Memory B cell (primary cell): ENCODE measurements around the gene HORMAD2.
"Not testable (repeated sequence)": the region's sequence is repeated elsewhere in the genome, so short reads cannot be mapped to it uniquely, and the experiment has no call there.

Experiments used
- ATAC-seq: fragments of 150-1000 bp; cut with Tn5 transposase; 2 replicates; pipeline ENCODE4 v1.10.0; 2021; ENCODE audit warnings: low read depth, mild to moderate bottlenecking, moderate library complexity
- DNase-seq, 2 donors: peaks; one replicate each; pipeline ENCODE4 v3.0.0; 2022; ENCODE audit warnings: low spot score in 2 of 2
- H3K27ac Mint-ChIP-seq: one replicate; pipeline ENCODE4 v1.8.0; 2022; ENCODE audit warnings: mild to moderate bottlenecking, moderate library complexity, mixed read lengths
- H3K27me3 Mint-ChIP-seq: one replicate; pipeline ENCODE4 v1.8.0; 2022; ENCODE audit warnings: mixed read lengths
- H3K36me3 Mint-ChIP-seq: one replicate; pipeline ENCODE4 v1.8.0; 2022; ENCODE audit warnings: mild to moderate bottlenecking, mixed read lengths
- H3K4me1 Mint-ChIP-seq: one replicate; pipeline ENCODE4 v1.8.0; 2022; ENCODE audit warnings: mixed read lengths
- H3K4me3 Mint-ChIP-seq: one replicate; pipeline ENCODE4 v1.8.0; 2022; ENCODE audit warnings: mild to moderate bottlenecking, moderate library complexity, mixed read lengths
- H3K9me3 Mint-ChIP-seq: one replicate; pipeline ENCODE4 v1.8.0; 2022; ENCODE audit warnings: mixed read lengths

Gene HORMAD2

DNA sequence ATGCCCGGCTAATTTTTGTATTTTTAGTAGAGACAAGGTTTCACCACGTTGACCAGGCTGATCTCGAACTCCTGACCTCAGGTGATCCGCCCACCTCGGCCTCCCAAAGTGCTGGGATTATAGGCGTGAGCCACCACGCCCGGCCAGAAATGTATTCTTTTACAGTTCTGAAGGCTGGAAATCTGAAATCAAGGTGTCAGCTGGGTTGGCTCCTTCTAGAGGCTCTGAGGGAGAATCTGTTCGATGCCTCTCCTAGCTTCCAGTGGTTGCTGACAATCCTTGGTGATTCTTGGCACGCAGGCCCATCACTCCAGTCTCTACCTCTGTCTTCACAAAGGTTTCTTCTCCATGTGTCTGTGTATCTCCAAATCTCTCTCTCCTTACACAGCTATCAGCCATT, 120.6 kb downstream of the HORMAD2 start:
- DNase-seq, H3K4me1 Mint-ChIP-seq, ATAC-seq, H3K27ac Mint-ChIP-seq, H3K4me3 Mint-ChIP-seq, H3K9me3 Mint-ChIP-seq, H3K36me3 Mint-ChIP-seq, H3K27me3 Mint-ChIP-seq: not testable (repeated sequence)

- H3K36me3 Mint-ChIP-seq: no peaks in the 10 kb centered on the region
- ATAC-seq: no peak
- peaks cover 2% of the 10 kb centered on the region for H3K4me1 Mint-ChIP-seq
- H3K27ac Mint-ChIP-seq: no peak overlapping the region
- no peak overlapping the region for H3K4me3 Mint-ChIP-seq
- peaks cover 9% of the 10 kb centered on the region for H3K27me3 Mint-ChIP-seq
- DNase-seq: no peak
- H3K9me3 Mint-ChIP-seq: no peaks in the 10 kb centered on the region
These were observed 121.7 kb downstream of the HORMAD2 start for GRCh38 chr22:30201945-30202344.

- H3K27ac Mint-ChIP-seq: no peak overlapping the region
- no peak overlapping the region for H3K4me3 Mint-ChIP-seq
- DNase-seq (no peak), ATAC-seq (no peak)
- H3K4me1 Mint-ChIP-seq: no peaks in the 10 kb centered on the region
- peaks cover 9% of the 10 kb centered on the region for H3K27me3 Mint-ChIP-seq
- H3K9me3 Mint-ChIP-seq: no peaks in the 10 kb centered on the region
- H3K36me3 Mint-ChIP-seq: no peaks in the 10 kb centered on the region
These were observed 122.3 kb downstream of the HORMAD2 start for GRCh38 chr22:30202531-30203006.

DNA sequence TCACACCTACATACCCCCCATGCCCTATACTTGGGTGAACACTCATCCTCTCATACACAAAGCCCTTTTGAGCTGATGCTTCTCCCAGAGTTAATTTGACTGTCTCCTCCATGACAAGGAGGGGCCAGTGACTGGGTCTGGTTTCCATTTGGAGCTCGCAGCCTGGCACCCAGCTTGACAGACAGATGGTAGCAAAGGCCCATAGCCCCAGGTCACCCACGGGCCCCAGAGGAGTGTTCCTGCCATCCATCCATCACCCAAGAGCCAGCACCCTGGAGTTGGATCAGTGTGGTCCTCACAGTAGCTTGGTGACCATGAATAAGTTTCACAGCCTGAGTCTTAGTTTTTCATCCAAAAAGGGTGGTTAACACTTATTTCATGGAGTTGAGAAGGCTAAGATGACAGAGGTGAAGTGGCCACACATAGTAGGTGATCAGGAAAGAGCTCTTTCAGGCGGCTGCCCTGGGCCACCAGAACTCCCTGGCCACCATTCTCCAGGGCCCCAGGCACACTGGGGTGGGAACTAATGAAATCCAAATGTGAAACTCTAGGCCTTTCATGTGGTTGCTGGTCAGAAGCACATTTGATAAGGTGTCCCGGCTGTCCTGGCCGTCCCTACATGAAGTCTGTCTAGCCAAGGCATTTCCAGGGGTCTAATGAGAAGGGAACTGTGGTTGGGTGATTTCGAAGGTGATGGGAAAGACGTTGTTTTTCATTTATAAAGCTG, 123.9 kb downstream of the HORMAD2 start:
- DNase-seq: no peak
- Mint-ChIP-seq H3K4me3 (no peak overlapping the region), H3K4me1 (no peaks in the 10 kb centered on the region), H3K36me3 (no peaks in the 10 kb centered on the region), H3K27ac (no peak overlapping the region), H3K9me3 (no peaks in the 10 kb centered on the region), H3K27me3 (peaks cover 11% of the 10 kb centered on the region)
- ATAC-seq: no peak

GRCh38 chr22:30204742-30205111, 124.5 kb downstream of the HORMAD2 start:
- H3K27ac Mint-ChIP-seq: no peak overlapping the region
- no peaks in the 10 kb centered on the region for H3K9me3 Mint-ChIP-seq
- H3K36me3 Mint-ChIP-seq: no peaks in the 10 kb centered on the region
- DNase-seq (no peak), ATAC-seq (no peak)
- no peak overlapping the region for H3K4me3 Mint-ChIP-seq
- peaks cover 13% of the 10 kb centered on the region for H3K27me3 Mint-ChIP-seq
- no peaks in the 10 kb centered on the region for H3K4me1 Mint-ChIP-seq

- Mint-ChIP-seq H3K4me3 (no peak overlapping the region), H3K36me3 (no peaks in the 10 kb centered on the region), H3K9me3 (no peaks in the 10 kb centered on the region), H3K27me3 (peaks cover 17% of the 10 kb centered on the region), H3K4me1 (no peaks in the 10 kb centered on the region), H3K27ac (no peak overlapping the region)
- ATAC-seq: no peak
- no peak for DNase-seq
These were observed 125.2 kb downstream of the HORMAD2 start for GRCh38 chr22:30205281-30206115.

- ATAC-seq (no peak), DNase-seq (no peak)
- no peaks in the 10 kb centered on the region for H3K4me1 Mint-ChIP-seq
- H3K9me3 Mint-ChIP-seq: no peaks in the 10 kb centered on the region
- peaks cover 16% of the 10 kb centered on the region for H3K27me3 Mint-ChIP-seq
- H3K4me3 Mint-ChIP-seq: no peak overlapping the region
- no peaks in the 10 kb centered on the region for H3K36me3 Mint-ChIP-seq
- H3K27ac Mint-ChIP-seq: no peak overlapping the region
These were observed 126.7 kb downstream of the HORMAD2 start for GRCh38 chr22:30206944-30207343.

DNA sequence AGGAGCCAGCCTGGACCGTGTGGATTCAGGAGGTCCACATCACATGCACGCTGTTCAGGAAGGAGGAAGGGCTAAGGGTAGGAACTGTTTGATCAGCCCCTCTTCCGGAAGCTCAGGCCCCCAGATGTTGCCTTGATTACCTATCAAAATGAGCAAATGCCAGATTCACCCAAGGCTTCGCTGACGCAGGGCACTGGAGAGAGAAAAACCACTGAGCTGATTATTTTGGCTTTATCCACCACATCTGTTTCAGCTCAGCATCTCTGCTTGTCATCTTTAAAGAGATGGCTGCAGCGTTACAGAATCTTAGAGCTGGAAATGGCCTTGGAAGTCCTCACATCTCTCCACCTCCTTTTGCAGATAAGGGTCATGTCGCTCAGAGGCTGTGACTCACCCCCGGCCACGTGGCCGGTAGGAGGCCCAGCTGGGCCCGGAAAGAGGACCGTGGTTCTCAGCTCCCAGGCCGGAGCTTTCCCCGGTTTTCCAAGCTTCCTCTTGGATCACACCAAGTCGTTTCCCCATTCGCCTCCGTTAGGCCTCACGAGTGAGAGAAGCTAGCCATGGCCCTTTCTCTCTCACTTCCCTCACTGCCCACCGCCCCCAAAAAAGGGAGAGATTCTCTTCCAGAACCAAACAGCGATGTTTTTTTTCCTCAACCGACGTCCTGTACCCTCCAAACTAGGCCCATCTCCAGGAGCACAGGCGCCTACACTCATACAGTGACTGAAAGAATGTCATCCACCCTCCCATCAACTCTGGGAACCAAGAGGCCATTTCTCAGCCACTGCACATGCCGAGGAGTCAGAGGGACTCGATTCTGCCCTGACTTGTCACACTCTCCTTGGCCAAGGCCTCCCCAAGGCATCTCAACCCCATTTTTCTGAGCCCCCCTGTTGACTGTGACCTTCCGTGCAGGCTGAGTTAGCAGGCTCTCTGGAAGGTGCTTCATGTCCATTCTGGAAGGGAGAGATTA, 128.7 kb downstream of the HORMAD2 start:
- Mint-ChIP-seq H3K27ac (no peak overlapping the region), H3K9me3 (no peaks in the 10 kb centered on the region), H3K4me3 (no peak overlapping the region), H3K27me3 (peaks cover 17% of the 10 kb centered on the region), H3K4me1 (peaks cover 4% of the 10 kb centered on the region), H3K36me3 (no peaks in the 10 kb centered on the region)
- DNase-seq (no peak), ATAC-seq (no peak)

GRCh38 chr22:30209642-30210041, 129.4 kb downstream of the HORMAD2 start:
- Mint-ChIP-seq H3K4me1 (peaks cover 4% of the 10 kb centered on the region), H3K27ac (no peak overlapping the region), H3K9me3 (no peaks in the 10 kb centered on the region), H3K4me3 (no peak overlapping the region), H3K27me3 (peaks cover 19% of the 10 kb centered on the region), H3K36me3 (no peaks in the 10 kb centered on the region)
- ATAC-seq (no peak), DNase-seq (no peak)

- Mint-ChIP-seq H3K36me3 (no peaks in the 10 kb centered on the region), H3K4me1 (peaks cover 7% of the 10 kb centered on the region), H3K4me3 (no peak overlapping the region), H3K27me3 (peaks cover 19% of the 10 kb centered on the region), H3K9me3 (no peaks in the 10 kb centered on the region), H3K27ac (no peak overlapping the region)
- ATAC-seq (no peak), DNase-seq (no peak)
These were observed 130.1 kb downstream of the HORMAD2 start for GRCh38 chr22:30210235-30210909.

DNA sequence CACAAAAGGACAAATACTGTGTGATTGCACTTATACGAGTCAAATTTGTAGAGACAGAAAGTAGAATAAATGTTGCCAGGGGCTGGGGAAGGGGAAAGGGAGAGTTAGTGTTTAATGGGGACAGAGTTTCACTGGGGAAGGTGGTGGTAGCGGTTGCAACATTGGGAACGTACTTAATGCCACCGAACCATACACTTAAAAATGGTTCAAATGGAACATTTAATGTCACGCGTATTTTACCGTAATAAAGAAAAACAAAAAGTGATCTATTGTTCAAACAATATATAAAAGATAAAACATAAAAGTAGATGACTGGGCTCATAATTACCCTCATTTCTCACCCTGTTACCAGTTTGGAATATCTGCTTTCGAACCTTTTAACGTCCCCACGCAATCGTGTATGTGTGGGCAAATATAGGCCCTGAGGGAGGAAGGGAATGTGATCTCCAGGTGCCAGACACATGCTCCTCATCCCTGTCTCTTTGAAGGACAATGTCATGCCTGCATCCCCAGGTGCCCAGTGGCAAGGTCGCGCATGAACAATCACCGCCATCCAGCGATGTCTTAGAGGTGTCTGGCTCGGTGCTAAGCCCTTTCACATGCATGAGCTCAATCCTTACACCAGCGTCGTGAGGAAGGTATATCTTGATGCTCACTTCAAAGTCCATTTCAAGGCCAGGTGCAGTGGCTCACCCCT, 131.0 kb downstream of the HORMAD2 start:
- H3K36me3 Mint-ChIP-seq: no peaks in the 10 kb centered on the region
- ATAC-seq: no peak
- peaks cover 19% of the 10 kb centered on the region for H3K27me3 Mint-ChIP-seq
- no peaks in the 10 kb centered on the region for H3K9me3 Mint-ChIP-seq
- H3K4me1 Mint-ChIP-seq: peaks cover 7% of the 10 kb centered on the region
- no peak for DNase-seq
- no peak overlapping the region for H3K27ac Mint-ChIP-seq
- no peak overlapping the region for H3K4me3 Mint-ChIP-seq

DNA sequence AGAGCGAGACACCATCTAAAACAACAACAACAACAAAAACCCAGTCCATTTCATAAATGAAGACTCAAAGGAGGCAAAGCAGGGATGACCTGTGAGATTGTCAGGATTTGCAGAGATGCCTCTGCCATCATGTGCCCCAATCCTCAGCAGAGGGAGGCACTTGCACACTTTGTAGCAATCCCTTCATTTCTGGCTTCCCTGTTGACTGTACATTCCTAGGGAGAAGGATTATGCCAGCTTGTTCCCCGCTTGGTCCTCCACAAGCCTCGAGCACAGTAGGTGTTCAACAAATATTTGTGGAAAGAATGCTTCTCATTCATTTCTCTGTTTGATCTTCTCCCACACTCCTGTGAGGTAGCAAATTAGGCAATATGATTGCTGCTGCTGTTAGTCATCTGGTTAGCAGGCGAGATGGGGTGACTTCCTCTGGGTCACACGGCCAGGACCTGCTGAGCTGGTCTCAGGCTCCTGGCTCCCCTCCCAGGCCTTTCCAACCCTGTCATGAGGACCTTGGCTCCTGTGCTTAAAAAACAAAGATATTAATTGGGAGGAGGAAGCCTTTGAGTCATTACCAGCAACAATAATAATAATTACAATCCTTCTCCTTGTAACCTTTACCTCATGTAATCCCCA, 132.2 kb downstream of the HORMAD2 start:
- H3K27me3 Mint-ChIP-seq: peaks cover 19% of the 10 kb centered on the region
- H3K36me3 Mint-ChIP-seq: no peaks in the 10 kb centered on the region
- H3K9me3 Mint-ChIP-seq: no peaks in the 10 kb centered on the region
- no peak for DNase-seq
- no peak overlapping the region for H3K4me3 Mint-ChIP-seq
- peaks cover 7% of the 10 kb centered on the region for H3K4me1 Mint-ChIP-seq
- no peak overlapping the region for H3K27ac Mint-ChIP-seq
- ATAC-seq: no peak
